ENCODE data around the gene UCP2.
A peak's percentile ranks its signal among the peaks of the same experiment; 100 is the strongest.
"Not testable (repeated sequence)": the region's sequence is repeated elsewhere in the genome, so short reads cannot be mapped to it uniquely, and the experiment has no call there.

UCP2 gene

DNA sequence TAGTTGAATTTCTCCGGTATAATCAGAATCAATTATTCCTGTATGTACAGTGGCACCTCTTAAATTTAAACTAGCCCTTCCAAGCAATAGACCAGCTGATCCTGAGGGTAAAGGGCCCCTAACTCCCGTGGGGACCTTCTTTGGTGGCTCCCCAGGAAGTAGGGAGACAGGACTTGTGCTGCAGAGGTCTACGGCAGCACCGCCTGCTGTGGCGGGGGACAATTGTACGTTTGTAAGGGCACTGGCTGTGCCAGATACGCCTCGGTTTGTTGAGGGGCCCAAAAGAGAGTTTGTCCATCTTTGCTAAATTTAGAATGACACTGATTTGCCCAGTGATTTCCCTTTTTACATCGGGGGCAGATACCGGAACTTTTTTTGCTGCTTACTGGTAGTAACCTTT, 37.7 kb downstream of the UCP2 start:
- Histone ChIP-seq H3K36me3 (ENCODE audit: control insufficient read depth in 4 of 4, insufficient read depth in 4 of 4, low read length in 3 of 4) (peaks cover 0 to 2% (median 0%) of the 10 kb centered on the region in 4 experiments), H3K4me1 (ENCODE audit: control extremely low read depth in 1 of 4, control insufficient read depth in 4 of 4, insufficient read depth in 4 of 4, low read length in 3 of 4) (peaks cover 0 to 5% (median 0%) of the 10 kb centered on the region in 4 experiments), H3K27ac (ENCODE audit: insufficient read depth in 1 of 2, low read depth in 1 of 2, low read length in 2 of 2, poor library complexity in 1 of 2, severe bottlenecking in 2 of 2) (no peak overlapping the region), H3K9me3 (ENCODE audit: control extremely low read depth in 1 of 5, control insufficient read depth in 4 of 5, insufficient read depth in 2 of 5, low read depth in 1 of 5, low read length in 4 of 5) (peaks cover 0 to 13% (median 5%) of the 10 kb centered on the region in 5 experiments), H3K4me3 (ENCODE audit: control insufficient read depth in 1 of 7, extremely low read depth in 1 of 7, insufficient read depth in 4 of 7, low read depth in 2 of 7, low read length in 6 of 7) (no peak overlapping the region), H3K27me3 (replicated peaks in 2 of 5; ENCODE audit: control insufficient read depth in 4 of 5, insufficient read depth in 5 of 5, low read length in 4 of 5) (no peaks in the 10 kb centered on the region)
- DNase-seq, result no peak
- ChIA-PET CTCF (no interaction called here), POLR2A (no interaction called here)
- WGBS (ENCODE audit: insufficient coverage), result 88% methylated on average over 9 of the region's 10 CpGs

DNA sequence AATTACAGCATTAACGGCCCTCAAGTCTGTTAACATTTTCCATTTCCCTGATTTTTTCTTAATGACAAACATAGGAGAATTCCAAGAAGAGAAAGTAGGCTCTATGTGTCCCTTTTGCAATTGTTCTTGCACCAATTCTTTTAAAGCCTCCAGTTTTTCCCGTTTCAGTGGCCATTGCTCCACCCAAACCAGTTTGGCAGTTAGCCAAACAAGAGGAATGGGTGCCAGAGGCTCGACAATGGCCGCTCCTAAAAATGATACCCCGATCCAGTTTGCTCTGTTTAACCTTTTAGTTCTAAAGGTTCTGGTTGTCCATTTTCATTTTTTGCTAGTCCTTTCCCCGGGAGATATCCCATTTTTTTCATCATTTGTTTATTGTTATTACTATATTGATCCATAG, 38.6 kb downstream of the UCP2 start:
- CTCF ChIA-PET, result no interaction called here
- H3K27me3 ChIP-seq (replicated peaks in 2 of 5; ENCODE audit: control insufficient read depth in 4 of 5, insufficient read depth in 5 of 5, low read length in 4 of 5), result no peaks in the 10 kb centered on the region
- DNase-seq, result no peak

DNA sequence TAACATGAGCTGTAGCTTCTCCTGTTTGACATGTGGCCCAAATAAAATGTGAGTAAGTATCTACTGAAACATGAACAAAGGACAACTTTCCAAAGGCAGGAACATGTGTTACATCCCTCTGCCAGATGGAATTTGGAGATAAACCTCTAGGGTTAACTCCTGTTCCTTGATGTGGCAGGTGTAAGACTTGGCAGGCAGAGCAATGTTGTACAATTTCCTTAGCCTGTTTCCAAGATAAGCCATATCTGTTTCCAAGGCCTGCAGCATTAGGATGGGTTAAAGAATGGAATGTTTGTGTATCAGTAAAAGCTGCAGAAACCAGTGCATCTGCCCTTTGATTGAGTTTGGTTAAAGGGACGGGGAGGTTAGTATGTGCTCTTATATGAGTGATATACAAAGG, 40.6 kb downstream of the UCP2 start:
- Histone ChIP-seq H3K4me3 (ENCODE audit: control insufficient read depth in 1 of 7, extremely low read depth in 1 of 7, insufficient read depth in 4 of 7, low read depth in 2 of 7, low read length in 6 of 7) (no peak overlapping the region), H3K27ac (ENCODE audit: insufficient read depth in 1 of 2, low read depth in 1 of 2, low read length in 2 of 2, poor library complexity in 1 of 2, severe bottlenecking in 2 of 2) (no peak overlapping the region), H3K9me3 (ENCODE audit: control extremely low read depth in 1 of 5, control insufficient read depth in 4 of 5, insufficient read depth in 2 of 5, low read depth in 1 of 5, low read length in 4 of 5) (peaks cover 0 to 22% (median 11%) of the 10 kb centered on the region in 5 experiments), H3K27me3 (replicated peaks in 2 of 5; ENCODE audit: control insufficient read depth in 4 of 5, insufficient read depth in 5 of 5, low read length in 4 of 5) (no peaks in the 10 kb centered on the region), H3K4me1 (ENCODE audit: control extremely low read depth in 1 of 4, control insufficient read depth in 4 of 4, insufficient read depth in 4 of 4, low read length in 3 of 4) (no peaks in the 10 kb centered on the region), H3K36me3 (ENCODE audit: control insufficient read depth in 4 of 4, insufficient read depth in 4 of 4, low read length in 3 of 4) (peaks cover 0 to 2% (median 0%) of the 10 kb centered on the region in 4 experiments)
- no CpG with 5 or more reads among the region's 1 CpG for WGBS (ENCODE audit: insufficient coverage)
- POLR2A ChIA-PET, result no interaction called here
- CTCF ChIA-PET, result interaction anchor here (1.6 kb wide), 1 partner anchor 22 kb away, joined by 5 read pairs; no protein-coding TSS in a partner anchor
- peak in 1 of 3 donors; percentile 13 for DNase-seq

More for the DNA sequence above, 38.6 kb downstream of the UCP2 start:
- peaks cover 0 to under 1% (median 0%) of the 10 kb centered on the region in 4 experiments for H3K4me1 ChIP-seq (ENCODE audit: control extremely low read depth in 1 of 4, control insufficient read depth in 4 of 4, insufficient read depth in 4 of 4, low read length in 3 of 4)
- H3K27ac ChIP-seq (ENCODE audit: insufficient read depth in 1 of 2, low read depth in 1 of 2, low read length in 2 of 2, poor library complexity in 1 of 2, severe bottlenecking in 2 of 2), result no peak overlapping the region
- H3K4me3 ChIP-seq (ENCODE audit: control insufficient read depth in 1 of 7, extremely low read depth in 1 of 7, insufficient read depth in 4 of 7, low read depth in 2 of 7, low read length in 6 of 7), result no peak overlapping the region
- peaks cover 0 to 2% (median 0%) of the 10 kb centered on the region in 4 experiments for H3K36me3 ChIP-seq (ENCODE audit: control insufficient read depth in 4 of 4, insufficient read depth in 4 of 4, low read length in 3 of 4)
- WGBS (ENCODE audit: insufficient coverage), result 100% methylated on average over 2 of the region's 6 CpGs
- POLR2A ChIA-PET, result no interaction called here
- peaks cover 0 to 16% (median 8%) of the 10 kb centered on the region in 5 experiments for H3K9me3 ChIP-seq (ENCODE audit: control extremely low read depth in 1 of 5, control insufficient read depth in 4 of 5, insufficient read depth in 2 of 5, low read depth in 1 of 5, low read length in 4 of 5)

- ChIA-PET POLR2A (no interaction called here), CTCF (interaction anchor here (1.1 kb wide), 1 partner anchor 10 kb away, joined by 4 read pairs; no protein-coding TSS in a partner anchor)
- H3K27me3 ChIP-seq (replicated peaks in 2 of 5; ENCODE audit: control insufficient read depth in 4 of 5, insufficient read depth in 5 of 5, low read length in 4 of 5), result no peaks in the 10 kb centered on the region
- no peak overlapping the region for H3K4me3 ChIP-seq (ENCODE audit: control insufficient read depth in 1 of 7, extremely low read depth in 1 of 7, insufficient read depth in 4 of 7, low read depth in 2 of 7, low read length in 6 of 7)
- 98% methylated on average over 8 of the region's 9 CpGs for WGBS (ENCODE audit: insufficient coverage)
- H3K4me1 ChIP-seq (ENCODE audit: control extremely low read depth in 1 of 4, control insufficient read depth in 4 of 4, insufficient read depth in 4 of 4, low read length in 3 of 4), result no peaks in the 10 kb centered on the region
- peaks cover 0 to 2% (median 0%) of the 10 kb centered on the region in 4 experiments for H3K36me3 ChIP-seq (ENCODE audit: control insufficient read depth in 4 of 4, insufficient read depth in 4 of 4, low read length in 3 of 4)
- no peak for DNase-seq
- H3K27ac ChIP-seq (ENCODE audit: insufficient read depth in 1 of 2, low read depth in 1 of 2, low read length in 2 of 2, poor library complexity in 1 of 2, severe bottlenecking in 2 of 2), result no peak overlapping the region
- peaks cover 0 to 17% (median 7%) of the 10 kb centered on the region in 5 experiments for H3K9me3 ChIP-seq (ENCODE audit: control extremely low read depth in 1 of 5, control insufficient read depth in 4 of 5, insufficient read depth in 2 of 5, low read depth in 1 of 5, low read length in 4 of 5)
Measured at GRCh38 chr11:73940801-73941570, 41.7 kb downstream of the UCP2 start.

DNA sequence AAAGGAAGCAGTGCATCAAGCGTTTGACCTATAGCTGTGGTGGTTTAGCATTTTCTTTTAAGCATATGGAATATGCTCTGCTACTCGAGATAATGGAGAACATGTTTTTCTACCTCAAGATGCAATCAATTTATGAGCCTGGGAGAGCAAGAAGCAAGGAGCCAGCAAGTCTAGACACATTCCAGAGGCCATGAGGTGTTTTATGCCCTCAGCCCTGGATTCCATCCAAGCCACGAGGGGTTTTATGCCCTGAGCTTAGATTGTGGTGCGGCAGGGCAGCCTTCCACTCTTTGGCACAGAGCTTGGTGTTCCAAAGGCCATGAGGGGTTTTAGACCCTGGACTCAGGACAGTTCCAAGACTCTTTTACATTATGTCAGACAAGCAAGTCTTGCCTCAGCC, 43.5 kb downstream of the UCP2 start:
- no peak for DNase-seq
- peaks cover 0 to 6% (median 2%) of the 10 kb centered on the region in 4 experiments for H3K36me3 ChIP-seq (ENCODE audit: control insufficient read depth in 4 of 4, insufficient read depth in 4 of 4, low read length in 3 of 4)
- no peak overlapping the region for H3K27ac ChIP-seq (ENCODE audit: insufficient read depth in 1 of 2, low read depth in 1 of 2, low read length in 2 of 2, poor library complexity in 1 of 2, severe bottlenecking in 2 of 2)
- H3K9me3 ChIP-seq (ENCODE audit: control extremely low read depth in 1 of 5, control insufficient read depth in 4 of 5, insufficient read depth in 2 of 5, low read depth in 1 of 5, low read length in 4 of 5), result peaks cover 0 to 17% (median 7%) of the 10 kb centered on the region in 5 experiments
- ChIA-PET CTCF (interaction anchor here (0.7 kb wide), 1 partner anchor 196 kb away, joined by 3 read pairs; no protein-coding TSS in a partner anchor), POLR2A (no interaction called here)
- H3K27me3 ChIP-seq (replicated peaks in 2 of 5; ENCODE audit: control insufficient read depth in 4 of 5, insufficient read depth in 5 of 5, low read length in 4 of 5), result no peaks in the 10 kb centered on the region
- H3K4me3 ChIP-seq (ENCODE audit: control insufficient read depth in 1 of 7, extremely low read depth in 1 of 7, insufficient read depth in 4 of 7, low read depth in 2 of 7, low read length in 6 of 7), result no peak overlapping the region
- 70% methylated on average over 4 of the region's 4 CpGs for WGBS (ENCODE audit: insufficient coverage)
- no peaks in the 10 kb centered on the region for H3K4me1 ChIP-seq (ENCODE audit: control extremely low read depth in 1 of 4, control insufficient read depth in 4 of 4, insufficient read depth in 4 of 4, low read length in 3 of 4)

DNA sequence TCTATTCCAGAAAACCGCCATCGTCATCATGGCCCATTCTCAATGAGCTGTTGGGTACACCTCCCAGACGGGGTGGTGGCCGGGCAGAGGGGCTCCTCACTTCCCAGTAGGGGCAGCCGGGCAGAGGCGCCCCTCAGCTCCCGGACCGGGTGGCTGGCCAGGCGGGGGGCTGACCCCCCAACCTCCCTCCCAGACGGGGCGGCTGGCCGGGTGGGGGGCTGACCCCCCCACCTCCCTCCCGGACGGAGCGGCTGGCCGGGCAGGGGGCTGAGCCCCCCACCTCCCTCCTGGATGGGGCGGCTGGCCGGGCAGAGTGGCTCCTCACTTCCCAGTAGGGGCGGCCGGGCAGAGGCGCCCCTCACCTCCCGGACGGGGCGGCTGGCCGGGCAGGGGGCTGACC, 46.6 kb downstream of the UCP2 start:
- H3K27ac ChIP-seq (ENCODE audit: insufficient read depth in 1 of 2, low read depth in 1 of 2, low read length in 2 of 2, poor library complexity in 1 of 2, severe bottlenecking in 2 of 2); CTCF ChIA-PET; H3K27me3 ChIP-seq (replicated peaks in 2 of 5; ENCODE audit: control insufficient read depth in 4 of 5, insufficient read depth in 5 of 5, low read length in 4 of 5); H3K4me1 ChIP-seq (ENCODE audit: control extremely low read depth in 1 of 4, control insufficient read depth in 4 of 4, insufficient read depth in 4 of 4, low read length in 3 of 4); H3K9me3 ChIP-seq (ENCODE audit: control extremely low read depth in 1 of 5, control insufficient read depth in 4 of 5, insufficient read depth in 2 of 5, low read depth in 1 of 5, low read length in 4 of 5); DNase-seq; POLR2A ChIA-PET; H3K4me3 ChIP-seq (ENCODE audit: control insufficient read depth in 1 of 7, extremely low read depth in 1 of 7, insufficient read depth in 4 of 7, low read depth in 2 of 7, low read length in 6 of 7): not testable (repeated sequence)
- peaks cover 3 to 20% (median 11%) of the 10 kb centered on the region in 4 experiments for H3K36me3 ChIP-seq (ENCODE audit: control insufficient read depth in 4 of 4, insufficient read depth in 4 of 4, low read length in 3 of 4)
- WGBS (ENCODE audit: insufficient coverage), result 100% methylated on average over 3 of the region's 25 CpGs

DNA sequence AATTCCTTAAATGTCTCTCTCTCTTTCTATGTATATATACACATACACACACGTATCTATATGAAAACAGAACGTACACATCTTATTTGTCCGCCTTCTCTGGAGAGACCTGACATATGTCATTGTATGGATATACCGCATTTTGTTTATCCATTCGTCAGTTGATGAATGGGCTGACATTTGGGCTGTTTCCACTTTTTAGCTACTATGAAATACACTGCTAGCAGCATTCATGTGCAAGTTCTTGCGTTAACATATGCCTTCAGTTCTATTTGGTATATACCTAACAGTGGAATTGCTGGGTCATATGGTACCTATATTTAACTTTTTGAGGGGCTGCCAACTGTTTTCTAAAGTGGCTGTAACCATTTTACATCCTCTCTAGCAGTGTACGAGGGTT, 49.9 kb downstream of the UCP2 start:
- POLR2A ChIA-PET, result no interaction called here
- Histone ChIP-seq H3K4me3 (ENCODE audit: control insufficient read depth in 1 of 7, extremely low read depth in 1 of 7, insufficient read depth in 4 of 7, low read depth in 2 of 7, low read length in 6 of 7) (no peak overlapping the region), H3K9me3 (ENCODE audit: control extremely low read depth in 1 of 5, control insufficient read depth in 4 of 5, insufficient read depth in 2 of 5, low read depth in 1 of 5, low read length in 4 of 5) (no peaks in the 10 kb centered on the region), H3K36me3 (ENCODE audit: control insufficient read depth in 4 of 4, insufficient read depth in 4 of 4, low read length in 3 of 4) (peaks cover 8 to 38% (median 21%) of the 10 kb centered on the region in 4 experiments), H3K27me3 (replicated peaks in 2 of 5; ENCODE audit: control insufficient read depth in 4 of 5, insufficient read depth in 5 of 5, low read length in 4 of 5) (no peaks in the 10 kb centered on the region), H3K4me1 (ENCODE audit: control extremely low read depth in 1 of 4, control insufficient read depth in 4 of 4, insufficient read depth in 4 of 4, low read length in 3 of 4) (no peaks in the 10 kb centered on the region), H3K27ac (ENCODE audit: insufficient read depth in 1 of 2, low read depth in 1 of 2, low read length in 2 of 2, poor library complexity in 1 of 2, severe bottlenecking in 2 of 2) (no peak overlapping the region)
- WGBS (ENCODE audit: insufficient coverage), result 100% methylated on average over 6 of the region's 7 CpGs
- CTCF ChIA-PET, result no interaction called here
- no peak for DNase-seq
